Measurements from ENCODE around the gene SPTY2D1.

Gene SPTY2D1

DNA sequence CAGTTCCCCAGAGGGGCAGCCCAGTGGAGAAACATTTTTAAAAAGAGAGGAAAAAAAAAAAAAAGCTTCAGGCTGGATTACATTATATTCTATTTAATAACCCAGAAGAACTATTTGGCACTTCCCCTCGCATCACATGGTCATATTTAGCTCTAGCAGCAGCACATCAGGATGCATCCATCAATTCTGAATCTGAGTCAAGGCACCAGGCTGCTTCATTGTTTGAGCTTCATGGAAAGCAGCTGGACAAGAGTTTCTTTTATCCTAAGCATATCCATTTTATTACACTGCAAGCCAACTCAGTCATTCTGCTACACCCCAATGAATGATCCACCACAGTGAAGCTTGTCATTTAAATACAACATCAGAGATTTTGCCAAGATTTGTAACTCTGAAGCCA lies 10.0 kb downstream of the SPTY2D1 start:
- no peak for TF ChIP-seq TAF1 (IDR thresholded peaks at IDR 0.05; ENCODE audit: borderline replicate concordance, insufficient read depth, low read length)
- TF ChIP-seq, protein P1, sequence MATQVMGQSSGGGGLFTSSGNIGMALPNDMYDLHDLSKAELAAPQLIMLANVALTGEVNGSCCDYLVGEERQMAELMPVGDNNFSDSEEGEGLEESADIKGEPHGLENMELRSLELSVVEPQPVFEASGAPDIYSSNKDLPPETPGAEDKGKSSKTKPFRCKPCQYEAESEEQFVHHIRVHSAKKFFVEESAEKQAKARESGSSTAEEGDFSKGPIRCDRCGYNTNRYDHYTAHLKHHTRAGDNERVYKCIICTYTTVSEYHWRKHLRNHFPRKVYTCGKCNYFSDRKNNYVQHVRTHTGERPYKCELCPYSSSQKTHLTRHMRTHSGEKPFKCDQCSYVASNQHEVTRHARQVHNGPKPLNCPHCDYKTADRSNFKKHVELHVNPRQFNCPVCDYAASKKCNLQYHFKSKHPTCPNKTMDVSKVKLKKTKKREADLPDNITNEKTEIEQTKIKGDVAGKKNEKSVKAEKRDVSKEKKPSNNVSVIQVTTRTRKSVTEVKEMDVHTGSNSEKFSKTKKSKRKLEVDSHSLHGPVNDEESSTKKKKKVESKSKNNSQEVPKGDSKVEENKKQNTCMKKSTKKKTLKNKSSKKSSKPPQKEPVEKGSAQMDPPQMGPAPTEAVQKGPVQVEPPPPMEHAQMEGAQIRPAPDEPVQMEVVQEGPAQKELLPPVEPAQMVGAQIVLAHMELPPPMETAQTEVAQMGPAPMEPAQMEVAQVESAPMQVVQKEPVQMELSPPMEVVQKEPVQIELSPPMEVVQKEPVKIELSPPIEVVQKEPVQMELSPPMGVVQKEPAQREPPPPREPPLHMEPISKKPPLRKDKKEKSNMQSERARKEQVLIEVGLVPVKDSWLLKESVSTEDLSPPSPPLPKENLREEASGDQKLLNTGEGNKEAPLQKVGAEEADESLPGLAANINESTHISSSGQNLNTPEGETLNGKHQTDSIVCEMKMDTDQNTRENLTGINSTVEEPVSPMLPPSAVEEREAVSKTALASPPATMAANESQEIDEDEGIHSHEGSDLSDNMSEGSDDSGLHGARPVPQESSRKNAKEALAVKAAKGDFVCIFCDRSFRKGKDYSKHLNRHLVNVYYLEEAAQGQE (IDR thresholded peaks at IDR 0.05; ENCODE audit: insufficient read depth in 1 of 2, low read depth in 2 of 2, low read length in 2 of 2): no peak
- TF ChIP-seq POLR2AphosphoS5 (IDR thresholded peaks at IDR 0.05; ENCODE audit: low read depth, low read length): no peak

DNA sequence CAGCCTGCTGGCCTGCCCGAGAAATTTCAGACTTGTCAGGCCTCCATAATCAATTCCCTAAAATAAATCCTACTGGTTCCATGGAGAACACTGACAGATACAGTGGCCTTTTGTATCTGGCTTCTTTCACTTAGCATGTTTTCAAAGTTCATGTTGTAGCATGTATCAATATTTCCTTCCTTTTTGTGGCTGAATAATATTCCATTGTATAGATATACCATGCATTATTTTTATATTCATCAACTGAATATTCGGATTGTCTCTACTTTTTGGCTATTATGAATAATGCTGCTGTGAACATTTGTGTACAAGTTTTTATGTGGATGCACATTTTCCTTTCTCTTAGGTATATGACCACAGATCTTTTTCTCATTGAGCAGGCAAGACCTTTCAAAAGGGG lies 10.4 kb downstream of the SPTY2D1 start:
- TF ChIP-seq, protein P1 (IDR thresholded peaks at IDR 0.05; ENCODE audit: insufficient read depth in 1 of 2, low read depth in 2 of 2, low read length in 2 of 2): no peak
- TF ChIP-seq POLR2AphosphoS5 (IDR thresholded peaks at IDR 0.05; ENCODE audit: low read depth, low read length): no peak
- TF ChIP-seq SIN3A (IDR thresholded peaks at IDR 0.05; ENCODE audit: borderline replicate concordance, insufficient read depth, low read length): no peak
- TF ChIP-seq TAF1 (IDR thresholded peaks at IDR 0.05; ENCODE audit: borderline replicate concordance, insufficient read depth, low read length): no peak
- no peak for TF ChIP-seq FOXP2 (optimal IDR thresholded peaks at IDR 0.05; ENCODE audit: borderline replicate concordance, extremely low read depth, extremely low read length, insufficient read depth)

DNA sequence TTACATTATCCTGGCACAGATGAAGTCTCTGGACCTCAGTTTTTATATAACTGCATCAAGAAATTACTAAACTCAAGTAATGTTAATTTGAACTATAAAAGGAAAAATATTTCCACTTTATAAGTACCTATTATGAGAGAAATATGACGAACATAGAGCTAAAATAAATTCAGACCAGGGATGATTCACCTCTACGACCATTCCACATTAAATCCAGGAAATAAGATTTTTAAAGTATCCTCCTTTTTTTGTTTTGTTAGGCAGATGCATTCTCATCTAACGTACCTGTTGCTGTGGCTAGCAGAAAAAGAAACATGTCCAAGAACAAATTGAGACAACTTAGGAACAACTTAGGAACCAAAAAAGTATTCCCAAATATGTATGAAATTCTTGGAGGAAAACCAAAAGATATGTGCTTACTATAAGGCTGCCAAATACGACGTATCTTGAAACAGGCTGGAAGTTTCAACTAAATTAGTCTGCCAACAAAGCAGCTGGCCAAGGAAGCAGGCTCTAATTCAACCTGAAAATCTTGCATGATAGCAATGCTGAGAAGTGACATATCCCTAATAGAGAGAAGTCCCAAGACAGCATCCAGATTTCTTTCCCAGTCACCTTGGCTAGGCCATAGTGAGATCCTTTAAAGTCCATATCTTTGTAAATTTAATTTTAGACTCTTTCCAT lies 15.7 kb downstream of the SPTY2D1 start:
- TF ChIP-seq, protein P1 (IDR thresholded peaks at IDR 0.05; ENCODE audit: insufficient read depth in 1 of 2, low read depth in 2 of 2, low read length in 2 of 2): no peak
- TF ChIP-seq POLR2AphosphoS5 (IDR thresholded peaks at IDR 0.05; ENCODE audit: low read depth, low read length): no peak
- no peak for TF ChIP-seq TAF1 (IDR thresholded peaks at IDR 0.05; ENCODE audit: borderline replicate concordance, insufficient read depth, low read length)

DNA sequence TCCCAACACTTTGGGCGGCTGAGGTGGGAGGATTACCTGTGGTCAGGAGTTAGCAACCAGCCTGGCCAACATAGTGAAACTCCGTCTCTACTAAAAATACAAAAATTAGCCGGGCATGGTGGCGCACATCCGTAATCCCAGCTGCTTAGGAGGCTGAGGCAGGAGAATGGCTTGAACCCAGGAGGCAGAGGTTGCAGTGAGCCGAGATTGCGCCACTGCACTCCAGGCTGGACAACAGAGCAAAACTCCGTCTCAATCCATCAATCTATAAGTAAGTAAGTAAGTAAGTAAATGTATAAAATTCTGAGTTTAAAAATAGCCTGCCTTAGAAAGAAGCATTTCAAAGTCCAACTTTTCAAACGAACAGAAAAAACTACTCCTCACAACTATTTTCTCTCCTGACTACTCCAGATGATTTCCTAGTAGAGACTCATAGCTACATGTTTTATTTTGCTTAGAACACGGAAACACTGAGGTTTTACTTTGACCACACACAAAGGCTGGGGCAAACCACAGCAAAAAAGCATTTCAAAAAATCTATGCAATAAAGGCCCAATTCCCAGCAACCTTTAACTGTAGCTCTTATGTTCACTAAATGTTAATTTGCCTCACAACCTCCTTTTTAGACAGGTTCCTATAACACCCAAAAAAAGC lies 16.3 kb downstream of the SPTY2D1 start:
- no peak for TF ChIP-seq TAF1 (IDR thresholded peaks at IDR 0.05; ENCODE audit: borderline replicate concordance, insufficient read depth, low read length)
- no peak for TF ChIP-seq POLR2AphosphoS5 (IDR thresholded peaks at IDR 0.05; ENCODE audit: low read depth, low read length)
- TF ChIP-seq, protein P1 (IDR thresholded peaks at IDR 0.05; ENCODE audit: insufficient read depth in 1 of 2, low read depth in 2 of 2, low read length in 2 of 2): no peak
- TF ChIP-seq SIN3A (IDR thresholded peaks at IDR 0.05; ENCODE audit: borderline replicate concordance, insufficient read depth, low read length): no peak
- TF ChIP-seq FOXP2 (optimal IDR thresholded peaks at IDR 0.05; ENCODE audit: borderline replicate concordance, extremely low read depth, extremely low read length, insufficient read depth): no peak

All from PFSK-1 (cell line).